Measurements from ENCODE around the gene AFF3. TPM values are rescaled to one million over a fixed set of nuclear protein-coding genes. Genes with fewer than 3 reads are reported as not detected.
"Not testable (repeated sequence)": the region's sequence is repeated elsewhere in the genome, so short reads cannot be mapped to it uniquely, and the experiment has no call there.

The AFF3 gene
- total RNA-seq, 4 donors from 2014 or later, result 5.3 to 216 (median 12.5) TPM

- Histone ChIP-seq H3K36me3 (no peaks in the 10 kb centered on the region), H3K27ac (no peak overlapping the region), H3K27me3 (no peaks in the 10 kb centered on the region), H3K4me1 (no peaks in the 10 kb centered on the region), H3K9me3 (peaks cover 0 to 5% (median 0%) of the 10 kb centered on the region in 4 donors), H3K4me3 (no peak overlapping the region)
- DNase-seq, result no peak
- no peak for TF ChIP-seq POLR2A (IDR thresholded peaks at IDR 0.05)
Observed at GRCh38 chr2:100163605-100164004, 21.2 kb upstream of the AFF3 start.

GRCh38 chr2:100161945-100162620, 19.7 kb upstream of the AFF3 start:
- Histone ChIP-seq H3K4me3 (no peak overlapping the region), H3K27me3 (no peaks in the 10 kb centered on the region), H3K27ac (no peak overlapping the region), H3K4me1 (no peaks in the 10 kb centered on the region), H3K9me3 (peaks cover 0 to 5% (median 0%) of the 10 kb centered on the region in 4 donors), H3K36me3 (no peaks in the 10 kb centered on the region)
- DNase-seq, result no peak
- TF ChIP-seq POLR2A (IDR thresholded peaks at IDR 0.05) (no peak), CTCF (IDR thresholded peaks at IDR 0.05) (no peak)

DNA sequence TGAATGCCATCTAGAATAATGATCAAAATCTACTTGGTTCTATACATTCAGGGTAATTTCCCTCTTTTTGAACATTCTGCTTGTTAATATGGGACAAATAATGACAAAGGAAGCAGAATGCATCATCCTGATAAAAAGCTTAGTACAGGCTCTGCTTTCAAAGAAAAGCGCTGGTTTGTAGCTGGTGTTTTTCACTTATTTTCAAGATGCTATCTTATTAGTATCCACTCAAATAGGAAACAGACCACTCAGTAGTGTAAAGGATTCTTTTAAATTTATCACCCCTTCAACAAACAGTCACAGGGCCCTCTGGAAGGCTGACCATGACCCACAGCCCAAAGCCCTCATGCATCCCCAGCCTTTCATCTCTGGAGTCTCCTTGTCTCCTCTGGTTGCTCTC, 18.0 kb upstream of the AFF3 start:
- Histone ChIP-seq H3K4me3 (no peak overlapping the region), H3K27me3 (no peaks in the 10 kb centered on the region), H3K4me1 (no peaks in the 10 kb centered on the region), H3K27ac (no peak overlapping the region), H3K9me3 (peaks cover 0 to 5% (median 0%) of the 10 kb centered on the region in 4 donors), H3K36me3 (no peaks in the 10 kb centered on the region)
- DNase-seq, result no peak
- TF ChIP-seq CTCF (IDR thresholded peaks at IDR 0.05), result no peak
- TF ChIP-seq POLR2A (IDR thresholded peaks at IDR 0.05), result no peak

GRCh38 chr2:100151832-100152231, 9.4 kb upstream of the AFF3 start:
- not testable (repeated sequence) for DNase-seq, H3K27ac ChIP-seq, H3K4me1 ChIP-seq, H3K36me3 ChIP-seq, H3K4me3 ChIP-seq, H3K27me3 ChIP-seq, H3K9me3 ChIP-seq

DNA sequence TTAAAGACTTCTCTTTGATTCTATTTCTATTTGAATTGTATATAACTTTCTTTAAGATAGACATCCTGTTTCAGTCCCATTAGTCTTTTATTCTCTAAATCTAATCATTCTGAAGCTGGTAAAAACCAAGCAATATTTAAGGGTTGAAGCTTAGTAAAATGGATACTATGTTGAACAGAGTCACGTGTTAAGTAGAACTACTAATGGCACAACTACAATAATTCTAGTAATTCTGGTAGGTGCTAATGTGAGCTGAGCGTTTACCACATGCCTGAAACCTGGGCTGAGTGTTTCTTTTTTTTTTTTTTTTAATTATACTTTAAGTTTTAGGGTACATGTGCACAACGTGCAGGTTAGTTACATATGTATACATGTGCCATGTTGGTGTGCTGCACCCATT, 8.9 kb upstream of the AFF3 start:
- H3K36me3 ChIP-seq, result no peaks in the 10 kb centered on the region
- no peak for DNase-seq
- no peak overlapping the region for H3K4me3 ChIP-seq
- H3K27me3 ChIP-seq, result no peaks in the 10 kb centered on the region
- no peak overlapping the region for H3K27ac ChIP-seq
- TF ChIP-seq POLR2A (IDR thresholded peaks at IDR 0.05) (no peak), CTCF (IDR thresholded peaks at IDR 0.05) (no peak)
- H3K4me1 ChIP-seq, result no peaks in the 10 kb centered on the region
- H3K9me3 ChIP-seq, result no peaks in the 10 kb centered on the region

GRCh38 chr2:100148883-100149282, 6.5 kb upstream of the AFF3 start:
- no peak for TF ChIP-seq POLR2A (IDR thresholded peaks at IDR 0.05)
- no peak for TF ChIP-seq CTCF (IDR thresholded peaks at IDR 0.05)
- H3K4me1 ChIP-seq, result no peaks in the 10 kb centered on the region
- no peak overlapping the region for H3K27ac ChIP-seq
- H3K36me3 ChIP-seq, result no peaks in the 10 kb centered on the region
- H3K27me3 ChIP-seq, result no peaks in the 10 kb centered on the region
- DNase-seq, result no peak
- no peak overlapping the region for H3K4me3 ChIP-seq
- H3K9me3 ChIP-seq, result no peaks in the 10 kb centered on the region

DNA sequence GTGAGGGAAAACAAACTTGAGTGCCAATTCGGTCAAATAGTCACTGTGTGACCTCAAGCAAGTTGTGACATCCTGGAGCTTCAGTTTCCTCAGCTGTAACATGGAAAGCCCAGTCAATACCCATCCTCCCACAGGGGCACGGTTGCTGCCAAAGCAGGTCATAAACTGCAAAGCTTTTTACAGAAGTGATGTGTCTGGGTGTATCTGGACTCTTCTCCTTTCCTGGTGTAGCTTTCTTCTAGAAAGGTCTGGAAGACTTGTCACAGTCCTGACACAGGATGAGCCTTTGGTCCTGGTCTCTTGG, 4.2 kb upstream of the AFF3 start:
- Histone ChIP-seq H3K9me3 (no peaks in the 10 kb centered on the region), H3K27me3 (no peaks in the 10 kb centered on the region), H3K4me1 (peaks cover 0 to 3% (median 0%) of the 10 kb centered on the region in 4 donors), H3K27ac (no peak overlapping the region), H3K36me3 (no peaks in the 10 kb centered on the region), H3K4me3 (no peak overlapping the region)
- TF ChIP-seq CTCF (IDR thresholded peaks at IDR 0.05), result no peak
- no peak for TF ChIP-seq POLR2A (IDR thresholded peaks at IDR 0.05)
- DNase-seq, result no peak
